GM18517 (cell line): ENCODE measurements around the gene EID2.

Experiments used
- ATAC-seq: cut with Tn5 transposase; IDR thresholded peaks from one replicate; pipeline ENCODE4 v1.9.1; 2021; ENCODE audit warnings: mild to moderate bottlenecking, moderate library complexity; ENCODE audit not compliant: unreplicated experiment

EID2 gene

DNA sequence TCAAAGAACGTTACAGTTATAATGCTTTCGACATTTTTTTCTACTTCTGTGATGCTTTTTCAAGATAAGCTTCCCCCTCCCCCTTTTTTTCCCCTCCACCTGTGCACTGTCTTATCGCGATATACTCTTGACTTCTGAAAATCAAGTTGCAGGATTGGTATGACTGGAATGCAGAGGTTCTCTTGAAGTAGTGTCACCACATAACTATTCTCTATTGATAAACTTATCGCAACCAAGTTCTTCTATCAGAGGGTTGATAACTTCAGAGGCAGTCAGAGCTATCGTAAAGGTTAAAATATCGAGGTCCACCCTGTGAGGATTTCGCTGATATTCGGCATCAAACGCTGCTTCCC is 820 bp downstream of the EID2 start:
- ATAC-seq: no peak

DNA sequence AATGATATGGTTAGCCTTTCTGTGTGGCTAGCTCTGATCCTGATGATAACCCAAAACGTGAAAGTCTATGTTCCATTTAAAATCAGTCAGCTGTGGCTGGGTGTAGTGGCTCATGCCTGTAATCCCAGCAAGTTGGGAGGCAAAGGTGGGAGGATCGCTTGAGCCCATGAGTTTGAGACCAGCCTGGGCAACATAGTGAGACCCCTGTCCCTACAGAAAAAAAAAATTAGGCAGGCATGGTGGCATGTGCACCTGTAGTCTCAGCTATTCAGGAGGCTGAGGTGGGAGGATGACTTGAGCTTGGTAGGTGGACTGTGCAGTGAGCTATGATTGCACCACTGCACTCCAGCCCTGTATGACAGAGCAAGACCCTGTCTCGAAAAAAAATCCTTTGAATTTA is 6.2 kb downstream of the EID2 start:
- no peak for ATAC-seq

DNA sequence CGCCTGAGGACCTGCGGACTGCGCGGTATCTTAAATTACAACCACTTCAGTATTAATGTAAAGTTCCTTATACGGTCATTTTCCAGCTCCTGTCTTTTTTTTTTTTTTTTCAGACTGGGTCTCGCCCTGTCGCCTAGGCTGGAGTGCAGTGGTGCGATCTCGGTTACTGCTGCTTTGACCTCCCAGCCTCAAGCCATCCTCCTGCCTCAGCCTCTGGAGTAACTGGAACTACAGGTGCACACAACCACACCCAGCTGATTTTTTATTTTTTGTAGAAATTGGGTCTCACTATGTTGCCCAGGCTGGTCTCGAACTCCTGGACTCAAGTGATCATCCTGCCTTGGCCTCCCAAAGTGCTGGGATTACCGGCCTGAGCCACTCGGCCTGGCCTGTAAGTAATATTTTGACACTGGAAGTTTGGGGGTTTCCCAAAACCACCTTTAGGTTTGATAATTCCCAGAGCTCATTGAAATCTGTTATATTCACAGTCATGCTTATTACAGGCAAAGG is 6.9 kb downstream of the EID2 start:
- ATAC-seq: peak; percentile 23

DNA sequence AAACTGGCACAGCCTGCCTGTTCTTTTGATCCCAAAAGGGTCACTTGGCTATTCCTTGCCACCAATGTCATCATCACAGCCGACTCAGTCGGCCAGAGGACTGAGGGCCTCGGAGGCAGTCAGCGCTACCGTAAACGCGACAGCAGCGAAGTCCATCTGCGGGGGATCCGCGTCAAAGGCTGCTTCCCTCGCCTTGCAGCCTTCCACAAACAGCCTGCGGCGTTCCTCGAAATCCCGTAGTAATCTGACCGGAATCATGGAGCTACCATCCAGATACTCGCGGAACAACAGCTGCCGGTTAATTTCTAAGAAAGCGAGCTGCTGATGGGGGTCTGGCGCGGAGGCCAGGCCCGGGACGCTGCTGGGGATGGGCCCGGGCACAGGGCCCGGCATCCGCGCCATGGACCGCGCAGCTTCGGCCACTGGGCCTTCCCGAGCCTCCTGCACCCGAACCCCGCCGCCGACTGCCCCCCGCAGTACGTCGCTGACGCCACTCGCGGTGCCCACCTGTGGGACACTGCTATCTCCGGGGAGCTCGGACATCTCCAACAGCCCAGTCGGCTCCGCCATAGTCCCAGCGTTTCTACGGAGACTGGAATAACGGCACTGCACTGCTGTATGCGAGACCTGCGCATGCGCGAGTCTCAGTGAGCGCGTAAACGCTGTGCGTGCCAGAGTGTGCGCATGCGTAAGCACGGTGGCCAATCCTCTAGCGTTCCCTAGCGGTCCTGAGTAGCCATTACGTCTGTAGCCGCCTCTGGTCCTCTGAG is 7.5 kb downstream of the EID2 start, which contains the start of gene EID2B:
Gene EID2B, minus strand, starts transcription at position 620 of the 770 bp plus-strand sequence. Its CDS starts 50 bp downstream, at position 570.
- peak; percentile 76 for ATAC-seq

GRCh38 chr19:39531834-39532232 is 8.1 kb downstream of the EID2 start:
- ATAC-seq: no peak

- no peak for ATAC-seq
These were observed 14.8 kb downstream of the EID2 start for GRCh38 chr19:39525205-39525604.

DNA sequence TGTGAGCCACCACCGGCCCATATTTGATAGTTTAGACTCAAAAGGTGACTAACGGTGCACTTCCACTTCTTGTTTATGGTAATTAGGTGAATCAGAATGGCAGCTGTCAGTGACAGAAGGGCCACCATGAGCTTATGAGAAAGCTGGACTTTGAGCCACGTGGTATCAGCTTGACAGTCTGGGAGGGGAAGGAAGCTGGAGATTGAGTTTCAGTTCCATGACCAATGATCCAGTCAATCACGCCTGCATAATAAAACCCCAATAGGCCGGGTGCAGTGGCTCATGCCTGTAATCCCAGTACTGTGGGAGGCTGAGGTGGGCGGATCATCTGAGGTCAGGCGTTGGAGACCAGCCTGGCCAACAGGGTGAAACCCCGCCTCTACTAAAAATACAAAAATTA is 15.5 kb downstream of the EID2 start:
- ATAC-seq: no peak

DNA sequence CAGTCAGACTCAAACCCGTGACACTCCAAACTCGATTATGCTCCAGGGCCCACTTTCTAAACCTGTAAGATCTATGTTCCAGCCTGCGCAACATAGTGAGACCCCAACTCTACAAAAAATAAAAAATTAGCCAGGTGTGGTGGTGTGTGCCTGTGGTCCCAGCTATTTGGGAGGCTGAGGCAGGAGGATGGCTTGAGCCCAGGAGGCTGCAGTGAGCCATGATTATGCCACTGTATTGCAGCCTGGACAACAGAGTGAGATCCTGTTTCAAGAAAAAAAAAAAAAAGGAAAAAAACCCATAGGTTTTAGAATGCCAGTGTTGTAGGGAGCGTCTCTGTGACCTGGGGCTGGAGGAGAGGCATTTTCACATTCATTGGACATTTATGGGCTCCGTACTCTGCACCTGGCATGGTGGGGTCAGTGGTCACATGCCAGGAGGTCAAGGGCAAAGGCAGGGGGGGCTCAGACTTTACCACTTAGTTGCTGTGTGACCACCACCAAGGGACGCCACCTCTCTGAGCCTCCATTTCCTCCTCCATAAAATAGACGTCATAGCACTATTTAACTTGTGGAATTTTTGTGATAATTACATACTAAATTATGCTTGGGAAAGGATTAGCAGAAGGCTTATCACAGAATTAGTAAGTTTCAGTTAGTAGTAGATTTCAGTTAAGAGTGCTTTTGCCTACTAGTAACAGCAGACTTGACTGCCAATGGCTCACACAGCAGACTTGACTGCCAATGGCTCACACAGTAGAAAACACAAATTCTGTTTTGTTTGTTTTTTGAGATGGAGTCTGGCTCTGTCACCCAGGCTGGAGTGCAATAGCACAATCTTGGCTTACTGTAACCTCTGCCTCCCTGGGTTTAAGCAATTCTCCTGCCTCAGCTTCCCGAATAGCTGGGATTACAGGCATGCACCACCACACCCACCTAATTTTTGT is 19.1 kb downstream of the EID2 start:
- ATAC-seq: no peak

DNA sequence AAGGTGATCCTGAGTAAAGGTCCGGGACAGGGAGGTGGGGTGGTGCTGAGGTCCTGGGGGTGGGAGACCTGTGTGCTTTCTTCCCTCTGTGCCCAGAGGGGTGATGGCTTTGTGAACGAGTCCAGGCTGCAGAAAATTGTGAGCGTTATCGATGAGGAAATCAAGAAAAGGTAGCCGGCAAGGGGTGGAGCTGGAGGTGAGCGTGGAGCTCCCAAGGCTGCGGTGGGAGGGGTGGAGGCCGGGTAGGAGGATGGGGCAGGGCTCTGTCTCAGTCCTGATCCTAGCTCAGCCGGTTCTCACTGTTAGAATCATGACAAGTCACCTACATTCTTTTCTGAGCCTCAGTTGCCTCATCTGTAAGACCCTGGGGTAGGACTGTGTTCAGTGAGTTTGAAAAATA is 21.0 kb downstream of the EID2 start:
- ATAC-seq: no peak

- ATAC-seq: no peak
These were observed 21.5 kb downstream of the EID2 start for GRCh38 chr19:39518458-39518857.

- ATAC-seq: no peak
These were observed 22.5 kb downstream of the EID2 start for GRCh38 chr19:39517432-39517831.

GRCh38 chr19:39516270-39516669 is 23.7 kb downstream of the EID2 start:
- ATAC-seq: no peak

- no peak for ATAC-seq
These were observed 24.3 kb downstream of the EID2 start for GRCh38 chr19:39515551-39516191.

GRCh38 chr19:39514840-39515550 is 25.0 kb downstream of the EID2 start, which contains the start of gene SELENOV:
Gene SELENOV (plus strand): TSS chr19:39515139. CDS start chr19:39515213, 74 bp downstream.
- no peak for ATAC-seq

DNA sequence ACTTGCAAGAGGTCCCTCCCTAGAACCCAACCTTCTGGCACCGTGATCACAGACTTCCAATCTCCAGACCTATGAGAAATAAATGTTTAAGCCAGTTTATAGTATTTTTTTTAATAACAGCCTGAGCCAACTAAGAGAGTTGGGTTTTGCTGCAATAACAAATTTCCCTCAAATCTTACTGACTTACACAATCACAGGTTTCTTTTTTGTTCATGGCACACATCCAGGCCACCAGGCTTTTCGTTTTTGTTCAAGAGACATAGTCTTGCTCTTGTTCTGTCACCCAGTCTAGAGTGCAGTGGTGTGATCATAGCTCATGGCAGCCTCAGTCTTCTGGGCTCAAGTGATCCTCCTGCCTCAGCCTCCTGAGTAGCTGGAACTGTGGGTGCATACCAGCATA is 27.0 kb downstream of the EID2 start:
- no peak for ATAC-seq

DNA sequence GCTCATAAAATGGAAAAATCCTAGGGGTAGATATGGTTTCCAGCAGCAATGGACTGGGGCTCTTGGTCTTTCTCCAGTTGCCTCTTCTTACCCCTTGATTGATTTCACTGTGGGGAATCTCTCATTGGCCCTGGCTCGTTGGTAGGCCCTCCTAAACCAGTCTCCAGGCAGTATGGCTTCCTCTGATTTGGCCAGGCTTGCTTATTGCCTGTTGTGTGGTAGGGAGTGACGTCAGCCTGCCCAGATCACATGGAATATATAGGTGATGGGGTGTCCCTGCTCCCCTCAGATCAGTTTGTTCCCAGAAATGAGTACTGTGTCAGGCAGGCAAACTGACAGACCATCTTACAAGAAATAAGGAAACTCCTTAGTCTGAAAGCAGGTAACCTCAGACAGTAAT is 30.7 kb downstream of the EID2 start:
- ATAC-seq: no peak

- no peak for ATAC-seq
These were observed 31.3 kb downstream of the EID2 start for GRCh38 chr19:39508629-39509028.

DNA sequence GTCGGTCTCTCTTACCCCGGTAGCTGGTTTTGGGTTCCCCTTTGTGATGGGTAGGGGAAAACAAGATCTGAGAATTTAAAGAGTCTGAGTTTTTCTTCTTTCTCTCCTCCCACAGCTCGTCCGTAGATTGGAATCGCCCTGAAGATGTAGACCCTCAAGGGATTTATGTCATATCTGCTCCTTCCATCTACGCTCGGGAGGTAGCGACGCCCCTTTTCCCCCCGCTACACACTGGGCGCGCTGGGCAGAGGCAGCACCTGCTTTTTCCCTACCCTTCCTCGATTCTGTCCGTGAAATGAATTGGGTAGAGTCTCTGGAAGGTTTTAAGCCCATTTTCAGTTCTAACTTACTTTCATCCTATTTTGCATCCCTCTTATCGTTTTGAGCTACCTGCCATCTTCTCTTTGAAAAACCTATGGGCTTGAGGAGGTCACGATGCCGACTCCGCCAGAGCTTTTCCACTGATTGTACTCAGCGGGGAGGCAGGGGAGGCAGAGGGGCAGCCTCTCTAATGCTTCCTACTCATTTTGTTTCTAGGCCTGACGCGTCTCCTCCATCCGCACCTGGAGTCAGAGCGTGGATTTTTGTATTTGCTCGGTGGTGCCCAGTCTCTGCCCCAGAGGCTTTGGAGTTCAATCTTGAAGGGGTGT is 32.1 kb downstream of the EID2 start:
- ATAC-seq: no peak

DNA sequence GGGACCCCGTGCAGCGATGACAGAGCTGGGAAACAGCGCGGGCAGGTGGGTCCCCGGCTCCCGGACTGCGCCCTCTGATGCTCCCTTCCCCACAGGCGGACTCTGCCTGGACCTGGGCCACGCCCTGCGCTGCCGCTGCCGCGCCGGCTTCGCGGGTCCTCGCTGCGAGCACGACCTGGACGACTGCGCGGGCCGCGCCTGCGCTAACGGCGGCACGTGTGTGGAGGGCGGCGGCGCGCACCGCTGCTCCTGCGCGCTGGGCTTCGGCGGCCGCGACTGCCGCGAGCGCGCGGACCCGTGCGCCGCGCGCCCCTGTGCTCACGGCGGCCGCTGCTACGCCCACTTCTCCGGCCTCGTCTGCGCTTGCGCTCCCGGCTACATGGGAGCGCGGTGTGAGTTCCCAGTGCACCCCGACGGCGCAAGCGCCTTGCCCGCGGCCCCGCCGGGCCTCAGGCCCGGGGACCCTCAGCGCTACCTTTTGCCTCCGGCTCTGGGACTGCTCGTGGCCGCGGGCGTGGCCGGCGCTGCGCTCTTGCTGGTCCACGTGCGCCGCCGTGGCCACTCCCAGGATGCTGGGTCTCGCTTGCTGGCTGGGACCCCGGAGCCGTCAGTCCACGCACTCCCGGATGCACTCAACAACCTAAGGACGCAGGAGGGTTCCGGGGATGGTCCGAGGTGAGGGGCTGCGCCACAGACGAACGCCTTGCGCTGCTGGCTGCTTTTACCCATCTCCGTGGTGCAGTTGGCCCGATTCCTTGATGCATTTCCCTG is 32.8 kb downstream of the EID2 start:
- no peak for ATAC-seq
